Upper lobe of right lung (tissue), 1 donor: ENCODE measurements around the gene ADAMTS5. TPM values are rescaled to one million over a fixed set of nuclear protein-coding genes. Genes with fewer than 3 reads are reported as not detected.

Experiments used
- ATAC-seq: fragments of 200-7000 bp; cut with Tn5 transposase; one replicate; pipeline ENCODE4 v1.9.1; 2020; ENCODE audit warnings: mild to moderate bottlenecking, moderate library complexity
- DNase-seq: peaks from one replicate; pipeline ENCODE4 v3.0.0-alpha.2; 2020
- H3K27ac ChIP-seq: fragments of 200-600 bp; one replicate; pipeline ENCODE4 v1.8.0; 2022
- H3K27me3 ChIP-seq: fragments of 200-600 bp; one replicate; pipeline ENCODE4 v1.8.0; 2022; ENCODE audit warnings: mild to moderate bottlenecking
- H3K36me3 ChIP-seq: fragments of 200-600 bp; one replicate; pipeline ENCODE4 v1.8.0; 2022
- H3K4me1 ChIP-seq: fragments of 200-600 bp; one replicate; pipeline ENCODE4 v1.8.0; 2022
- H3K4me3 ChIP-seq: fragments of 200-600 bp; one replicate; pipeline ENCODE4 v1.8.0; 2022; ENCODE audit warnings: mild to moderate bottlenecking
- H3K9me3 ChIP-seq: fragments of 200-600 bp; one replicate; pipeline ENCODE4 v1.8.0; 2022
- intact Hi-C: fragments of 100-400 bp; cut with DNase I; formaldehyde crosslinking; loops from one replicate; pipeline ENCODE4 v1.11.0; 2022
- long read RNA-seq: library from polyadenylated mRNA; unstranded; transcript quantifications from one replicate; pipeline ENCODE4 v2.0.0, GENCODE V29; 2021
- total RNA-seq: library from RNA; stranded (reverse); fragmentation: NEBNext Ultra II Directional; extraction: Animal tissue kit (Norgen Biotek cat#: 25700); gene quantifications from one replicate; pipeline ENCODE4 v1.2.1, GENCODE V29; 2021
- TF ChIP-seq, protein P1 (sequence below): fragments of 200-600 bp; IDR thresholded peaks from one replicate; pipeline ENCODE4 v1.8.0; 2022; ENCODE audit warnings: antibody characterized with exemption
- donor health status: DM: no; HTN: yes; CAD: no; lungs with severe emphysema.

Gene ADAMTS5
- 3.2 TPM for total RNA-seq
- long read RNA-seq, full-length matches to known transcripts: 5 of 6 reads
- long read RNA-seq, partial matches to known transcripts: 0 of 6 reads
- long read RNA-seq, other reads (novel, unspliced or antisense): 1 of 6 reads

DNA sequence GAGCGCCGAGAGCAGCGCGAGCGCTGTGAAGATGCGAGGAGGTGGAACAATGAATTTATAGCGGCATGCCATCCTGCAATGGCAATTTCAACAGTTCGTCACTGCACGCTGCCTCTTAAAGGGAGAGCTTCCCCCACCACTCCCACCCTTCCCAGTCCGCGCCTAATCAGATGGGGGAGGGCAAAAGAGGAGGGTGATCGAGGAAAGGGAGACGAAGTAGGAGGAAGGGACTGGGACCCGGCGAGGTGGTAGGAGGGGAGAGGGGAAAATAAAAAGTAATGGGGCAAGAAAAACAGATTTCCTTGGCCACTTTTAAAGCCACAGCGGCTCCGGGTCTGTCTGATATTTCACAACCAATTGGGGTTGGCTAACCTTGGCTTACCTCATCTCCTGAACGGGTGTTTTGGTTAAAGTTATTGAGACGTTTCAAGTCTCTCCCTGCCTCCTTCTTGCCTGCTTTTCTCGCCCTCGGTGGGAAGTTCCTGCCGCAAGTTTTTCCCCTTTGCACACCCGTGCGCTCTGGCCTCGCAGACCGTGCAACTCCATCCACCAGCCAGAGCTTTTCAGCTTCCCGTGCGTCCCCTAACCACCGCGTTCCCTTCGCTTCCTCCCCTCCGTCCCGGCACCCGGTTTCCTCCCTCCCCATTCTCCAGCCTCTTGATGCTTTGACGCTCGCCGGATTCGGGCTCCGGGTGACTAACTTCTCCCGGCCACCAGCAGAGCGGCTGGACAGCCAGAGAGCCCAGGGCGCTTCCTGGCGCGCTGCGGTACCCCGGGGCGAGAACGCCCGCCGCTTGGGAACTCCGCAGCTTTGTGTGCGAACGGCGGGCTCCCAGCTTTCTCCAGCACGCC is at the start of gene ADAMTS5:
Gene ADAMTS5 (minus strand): TSS at position 27 of the 852 bp plus-strand sequence. CDS start 697 bp downstream, outside the sequence.
- ATAC-seq (peak; percentile 44), DNase-seq (peak; percentile 64)
- Histone ChIP-seq H3K4me1 (peaks cover 19% of the 10 kb centered on the region), H3K27ac (peak within 1 kb of the TSS; percentile 42), H3K4me3 (peak within 1 kb of the TSS; percentile 55), H3K9me3 (no peaks in the 10 kb centered on the region), H3K36me3 (no peaks in the 10 kb centered on the region), H3K27me3 (peaks cover 31% of the 10 kb centered on the region)
- intact Hi-C loops: no loop called here
- TF ChIP-seq, protein P1, sequence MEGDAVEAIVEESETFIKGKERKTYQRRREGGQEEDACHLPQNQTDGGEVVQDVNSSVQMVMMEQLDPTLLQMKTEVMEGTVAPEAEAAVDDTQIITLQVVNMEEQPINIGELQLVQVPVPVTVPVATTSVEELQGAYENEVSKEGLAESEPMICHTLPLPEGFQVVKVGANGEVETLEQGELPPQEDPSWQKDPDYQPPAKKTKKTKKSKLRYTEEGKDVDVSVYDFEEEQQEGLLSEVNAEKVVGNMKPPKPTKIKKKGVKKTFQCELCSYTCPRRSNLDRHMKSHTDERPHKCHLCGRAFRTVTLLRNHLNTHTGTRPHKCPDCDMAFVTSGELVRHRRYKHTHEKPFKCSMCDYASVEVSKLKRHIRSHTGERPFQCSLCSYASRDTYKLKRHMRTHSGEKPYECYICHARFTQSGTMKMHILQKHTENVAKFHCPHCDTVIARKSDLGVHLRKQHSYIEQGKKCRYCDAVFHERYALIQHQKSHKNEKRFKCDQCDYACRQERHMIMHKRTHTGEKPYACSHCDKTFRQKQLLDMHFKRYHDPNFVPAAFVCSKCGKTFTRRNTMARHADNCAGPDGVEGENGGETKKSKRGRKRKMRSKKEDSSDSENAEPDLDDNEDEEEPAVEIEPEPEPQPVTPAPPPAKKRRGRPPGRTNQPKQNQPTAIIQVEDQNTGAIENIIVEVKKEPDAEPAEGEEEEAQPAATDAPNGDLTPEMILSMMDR: no peak

DNA sequence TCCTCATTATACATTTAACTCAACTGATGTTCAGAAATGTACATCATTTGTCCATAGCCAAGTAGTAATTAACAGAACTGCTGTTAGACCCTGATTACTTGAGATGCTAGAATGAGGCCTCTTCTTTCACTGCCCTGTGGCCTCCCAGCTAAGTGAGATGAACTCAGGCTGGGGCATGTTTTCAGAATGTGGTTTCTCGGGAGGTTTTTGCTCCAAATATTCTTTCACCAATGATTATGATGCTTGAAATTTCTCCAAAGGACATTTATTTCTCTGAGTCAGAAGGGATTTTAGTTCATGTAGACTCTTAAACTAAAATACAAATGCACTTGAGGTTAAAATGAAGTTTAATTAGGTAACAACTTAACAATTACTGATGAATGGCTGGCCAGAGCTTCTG is 34.6 kb upstream of the ADAMTS5 start:
- intact Hi-C loops: no loop called here
- no peaks in the 10 kb centered on the region for H3K4me1 ChIP-seq
- no peaks in the 10 kb centered on the region for H3K27me3 ChIP-seq
- TF ChIP-seq, protein P1: no peak
- H3K36me3 ChIP-seq: no peaks in the 10 kb centered on the region
- DNase-seq: no peak
- ATAC-seq: no peak
- no peak overlapping the region for H3K27ac ChIP-seq
- no peaks in the 10 kb centered on the region for H3K9me3 ChIP-seq
- H3K4me3 ChIP-seq: no peak overlapping the region

DNA sequence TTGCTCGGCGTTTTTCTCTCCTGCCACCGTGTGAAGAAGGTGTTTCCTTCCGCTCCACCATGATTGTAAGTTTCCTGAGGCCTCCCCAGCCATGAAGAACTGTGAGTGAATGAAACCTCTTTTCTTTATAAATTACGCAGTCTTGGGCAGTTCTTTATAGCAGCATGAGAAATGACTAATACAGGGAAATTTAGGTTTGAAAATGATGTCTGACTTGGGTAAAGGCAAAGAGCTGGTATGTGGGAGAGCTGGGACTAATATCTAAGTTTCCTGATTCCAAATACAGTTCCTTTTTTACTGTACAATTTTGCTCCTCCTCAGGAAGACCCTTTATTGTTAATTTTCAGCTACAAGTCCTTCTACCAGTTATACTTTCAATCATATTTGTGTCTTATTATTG is 16.7 kb upstream of the ADAMTS5 start:
- Histone ChIP-seq H3K27ac (no peak overlapping the region), H3K4me1 (no peaks in the 10 kb centered on the region), H3K9me3 (no peaks in the 10 kb centered on the region), H3K4me3 (no peak overlapping the region), H3K27me3 (no peaks in the 10 kb centered on the region), H3K36me3 (no peaks in the 10 kb centered on the region)
- DNase-seq: no peak
- intact Hi-C loops: no loop called here
- no peak for ATAC-seq
- TF ChIP-seq, protein P1: no peak

DNA sequence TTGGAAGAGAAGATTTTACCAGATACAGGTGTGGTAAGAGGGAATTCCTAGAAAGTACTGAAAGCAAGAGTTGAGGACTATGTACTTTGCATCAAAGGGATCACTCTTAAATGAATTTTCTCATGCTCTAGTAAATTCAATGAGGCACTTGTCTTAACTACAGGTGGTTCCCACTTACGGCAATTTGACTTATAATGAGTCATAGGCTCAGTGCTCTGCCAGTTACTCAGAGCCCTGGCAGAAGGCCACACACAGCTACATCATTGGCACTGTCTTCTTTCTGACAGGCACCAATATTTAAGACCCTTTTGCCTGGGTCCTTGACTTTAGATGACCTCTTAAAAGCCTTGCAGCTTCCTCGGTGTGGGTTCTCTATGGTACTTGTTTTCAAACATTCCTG is 15.9 kb upstream of the ADAMTS5 start:
- Histone ChIP-seq H3K27me3 (no peaks in the 10 kb centered on the region), H3K27ac (no peak overlapping the region), H3K4me3 (no peak overlapping the region), H3K36me3 (no peaks in the 10 kb centered on the region), H3K9me3 (no peaks in the 10 kb centered on the region), H3K4me1 (no peaks in the 10 kb centered on the region)
- DNase-seq (no peak), ATAC-seq (peak; percentile 38)
- TF ChIP-seq, protein P1: no peak
- intact Hi-C loops: no loop called here

DNA sequence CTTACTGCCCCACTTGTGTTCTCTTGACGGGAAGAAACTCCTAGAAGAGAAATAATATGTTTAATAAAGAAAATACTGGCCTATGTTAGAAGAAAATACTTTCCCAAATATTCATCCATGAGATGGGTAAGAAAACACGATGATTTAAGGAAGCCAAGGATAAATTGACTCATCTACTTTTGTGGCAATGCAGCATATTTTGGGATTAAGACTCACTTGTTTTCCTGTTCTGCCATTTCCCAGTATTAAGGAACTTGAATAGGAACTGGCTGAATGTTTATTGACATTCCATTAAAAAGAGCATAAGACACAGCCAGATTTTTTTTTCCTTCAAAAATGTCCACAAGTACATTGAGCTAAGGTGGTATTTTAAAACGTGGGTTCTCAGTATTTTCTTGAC is 10.9 kb upstream of the ADAMTS5 start:
- Histone ChIP-seq H3K27ac (no peak overlapping the region), H3K4me1 (no peaks in the 10 kb centered on the region), H3K36me3 (no peaks in the 10 kb centered on the region), H3K27me3 (no peaks in the 10 kb centered on the region), H3K4me3 (no peak overlapping the region), H3K9me3 (no peaks in the 10 kb centered on the region)
- DNase-seq: no peak
- intact Hi-C loops: no loop called here
- TF ChIP-seq, protein P1: no peak
- no peak for ATAC-seq
